HG02943 (cell line): Measurements from ENCODE around the gene NUP88.

Source experiments
- ATAC-seq: cut with Tn5 transposase; IDR thresholded peaks from one replicate; pipeline ENCODE4 v1.9.1; 2021; ENCODE audit warnings: mild to moderate bottlenecking, low read depth, moderate library complexity; ENCODE audit not compliant: unreplicated experiment

Gene NUP88

DNA sequence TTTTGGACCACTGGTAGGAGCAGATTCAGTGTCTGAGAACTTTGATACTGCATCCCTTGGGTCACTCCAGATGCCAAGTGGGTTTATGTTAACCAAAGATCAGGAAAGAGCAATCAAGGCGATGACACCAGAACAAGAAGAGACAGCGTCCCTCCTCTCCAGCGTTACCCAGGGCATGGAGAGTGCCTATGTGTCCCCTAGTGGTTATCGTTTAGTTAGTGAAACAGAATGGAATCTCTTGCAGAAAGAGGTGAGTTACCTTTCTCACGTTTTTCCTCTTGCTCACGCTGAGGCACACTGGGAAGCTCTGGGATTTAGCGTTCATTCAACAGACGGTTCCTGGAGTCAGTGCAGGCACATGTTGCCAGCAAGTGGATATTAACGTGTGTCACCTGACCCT is 58.0 kb downstream of the NUP88 start:
- no peak for ATAC-seq

- ATAC-seq, result no peak
Measured at GRCh38 chr17:5355421-5356129, 63.9 kb downstream of the NUP88 start.

DNA sequence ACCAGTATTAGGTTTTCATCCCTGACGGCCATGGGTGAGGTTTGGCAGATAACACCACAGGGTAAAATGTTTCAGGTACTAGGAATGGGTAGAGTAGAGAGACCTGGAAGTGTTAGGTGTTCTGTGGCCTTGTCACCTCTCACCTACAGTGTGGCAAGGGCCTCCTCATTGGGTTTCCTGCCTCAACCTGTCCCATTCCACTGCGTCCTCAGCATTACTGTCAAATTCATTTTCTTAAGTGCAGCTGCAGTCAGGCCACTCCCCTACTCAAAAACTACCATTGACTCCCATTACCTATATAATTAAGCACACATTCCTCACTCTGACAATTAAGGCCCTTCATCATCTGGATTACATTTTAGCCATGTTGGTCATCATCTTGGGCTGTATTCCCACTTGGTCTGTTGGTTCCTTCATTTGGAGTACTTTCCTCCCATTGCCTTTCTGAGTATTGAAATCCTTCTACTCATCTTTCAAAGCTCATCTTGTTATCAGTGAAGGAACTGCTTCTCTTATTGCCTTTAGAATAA is 64.5 kb downstream of the NUP88 start:
- no peak for ATAC-seq

GRCh38 chr17:5354310-5354709 is 65.2 kb downstream of the NUP88 start:
- no peak for ATAC-seq

GRCh38 chr17:5352681-5353289 is 66.7 kb downstream of the NUP88 start:
- ATAC-seq, result no peak

DNA sequence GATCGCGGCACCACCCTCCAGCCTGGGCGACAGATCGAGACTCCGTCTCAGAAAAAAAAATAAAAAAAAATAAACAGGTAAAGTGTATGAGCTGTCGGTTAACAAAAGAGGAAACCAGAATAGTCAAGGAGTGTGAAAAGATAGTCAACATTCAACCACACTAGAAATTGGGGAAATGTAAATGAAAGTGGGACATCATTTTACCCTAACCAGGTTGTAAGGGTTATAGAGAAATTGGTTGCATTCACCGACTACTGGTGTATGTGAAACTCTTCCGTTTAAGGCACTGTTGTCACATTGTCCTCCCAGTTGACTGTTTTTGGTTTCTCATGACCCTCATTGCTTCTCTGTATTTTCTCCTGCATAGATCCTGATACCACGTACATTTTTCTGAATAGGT is 74.5 kb downstream of the NUP88 start:
- ATAC-seq, result no peak
